Effector memory CD4-positive, alpha-beta T cell (primary cell): ENCODE measurements around the gene TRDN.

Experiments used
- DNase-seq, 3 donors: peaks; one replicate each; pipeline ENCODE4 v3.0.0-alpha.2; 2020
- H3K27ac ChIP-seq: 2 replicates; pipeline ENCODE4 v1.7.0; 2013; ENCODE audit warnings: mild to moderate bottlenecking, low read length, moderate library complexity; ENCODE audit not compliant: insufficient read depth, poor library complexity, severe bottlenecking
- H3K27me3 ChIP-seq: replicated peaks from 2 replicates; pipeline ENCODE4 v1.7.0; 2013; ENCODE audit warnings: mild to moderate bottlenecking, low read length; ENCODE audit not compliant: insufficient read depth, control insufficient read depth, poor library complexity, severe bottlenecking
- H3K36me3 ChIP-seq: 2 replicates; pipeline ENCODE4 v1.7.0; 2013; ENCODE audit warnings: mild to moderate bottlenecking, low read length, moderate library complexity; ENCODE audit not compliant: control insufficient read depth, insufficient read depth
- H3K4me1 ChIP-seq: 2 replicates; pipeline ENCODE4 v1.7.0; 2013; ENCODE audit warnings: low read length, mild to moderate bottlenecking; ENCODE audit not compliant: control insufficient read depth, insufficient read depth, poor library complexity, severe bottlenecking
- H3K4me3 ChIP-seq: 2 replicates; pipeline ENCODE4 v1.7.0; 2013; ENCODE audit warnings: low read length, low read depth, mild to moderate bottlenecking; ENCODE audit not compliant: insufficient read depth, poor library complexity, severe bottlenecking
- H3K9me3 ChIP-seq: 2 replicates; pipeline ENCODE4 v1.7.0; 2013; ENCODE audit warnings: mild to moderate bottlenecking, low read length, moderate library complexity; ENCODE audit not compliant: control insufficient read depth
- total RNA-seq, 3 donors: gene quantifications; one replicate each; lab custom pipeline; 2026; lab: John Stamatoyannopoulos, UW

The TRDN gene, protein sequence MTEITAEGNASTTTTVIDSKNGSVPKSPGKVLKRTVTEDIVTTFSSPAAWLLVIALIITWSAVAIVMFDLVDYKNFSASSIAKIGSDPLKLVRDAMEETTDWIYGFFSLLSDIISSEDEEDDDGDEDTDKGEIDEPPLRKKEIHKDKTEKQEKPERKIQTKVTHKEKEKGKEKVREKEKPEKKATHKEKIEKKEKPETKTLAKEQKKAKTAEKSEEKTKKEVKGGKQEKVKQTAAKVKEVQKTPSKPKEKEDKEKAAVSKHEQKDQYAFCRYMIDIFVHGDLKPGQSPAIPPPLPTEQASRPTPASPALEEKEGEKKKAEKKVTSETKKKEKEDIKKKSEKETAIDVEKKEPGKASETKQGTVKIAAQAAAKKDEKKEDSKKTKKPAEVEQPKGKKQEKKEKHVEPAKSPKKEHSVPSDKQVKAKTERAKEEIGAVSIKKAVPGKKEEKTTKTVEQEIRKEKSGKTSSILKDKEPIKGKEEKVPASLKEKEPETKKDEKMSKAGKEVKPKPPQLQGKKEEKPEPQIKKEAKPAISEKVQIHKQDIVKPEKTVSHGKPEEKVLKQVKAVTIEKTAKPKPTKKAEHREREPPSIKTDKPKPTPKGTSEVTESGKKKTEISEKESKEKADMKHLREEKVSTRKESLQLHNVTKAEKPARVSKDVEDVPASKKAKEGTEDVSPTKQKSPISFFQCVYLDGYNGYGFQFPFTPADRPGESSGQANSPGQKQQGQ
- total RNA-seq = 0 reads per million in 3 donors

DNA sequence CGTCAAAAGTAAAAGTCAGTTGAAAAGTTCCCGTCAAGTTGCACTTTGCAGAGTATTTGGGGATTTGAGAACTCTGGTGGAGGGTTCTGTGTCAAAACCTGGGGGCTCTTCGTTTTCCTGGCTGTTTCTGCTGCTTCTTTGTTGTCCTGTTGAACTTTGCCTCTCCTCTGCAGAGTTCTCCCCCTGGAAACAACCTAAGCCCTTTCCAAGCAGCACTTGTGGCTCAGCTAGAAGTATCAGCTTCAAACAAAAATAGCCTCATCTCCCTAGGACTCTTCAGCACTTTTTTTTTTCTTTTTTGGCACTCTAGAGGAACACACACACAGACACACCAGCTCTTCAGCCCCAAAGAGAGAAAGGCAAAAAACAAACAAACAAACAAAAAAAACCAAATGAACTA is at the start of gene TRDN:
TRDN (minus strand) TSS at position 169 of the 400 bp plus-strand sequence. CDS start 175 bp downstream, outside the sequence.
- no peaks in the 10 kb centered on the region for H3K4me1 ChIP-seq
- no peaks in the 10 kb centered on the region for H3K9me3 ChIP-seq
- no peaks in the 10 kb centered on the region for H3K36me3 ChIP-seq
- no peaks in the 10 kb centered on the region for H3K27me3 ChIP-seq
- no peak within 1 kb of the TSS for H3K4me3 ChIP-seq
- no peak for DNase-seq
- H3K27ac ChIP-seq = no peak within 1 kb of the TSS

DNA sequence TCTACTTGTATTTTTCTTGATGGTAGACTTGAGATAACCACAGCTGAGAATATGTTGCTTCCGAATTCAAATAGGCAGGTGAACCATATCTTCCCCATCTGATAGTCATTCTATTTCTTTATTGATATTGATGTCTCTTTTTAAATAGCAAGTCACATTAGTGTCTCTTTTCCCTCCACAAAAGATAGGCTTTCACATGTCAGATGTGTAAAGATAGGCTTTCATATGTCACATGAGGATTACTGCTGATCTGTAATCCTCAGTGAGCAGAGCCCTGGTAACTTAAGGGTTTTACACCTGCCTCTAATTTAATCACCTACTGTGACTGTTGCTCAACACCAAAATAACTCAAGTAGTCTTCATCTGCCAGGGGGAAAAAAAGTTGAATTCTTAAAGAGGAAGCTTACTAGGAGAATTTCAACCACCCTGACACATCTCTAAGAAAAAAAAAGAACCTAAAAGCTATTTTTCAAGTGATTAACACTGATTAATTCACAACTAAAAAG is 45.3 kb upstream of the TRDN start:
- DNase-seq = no peak
- H3K9me3 ChIP-seq = no peaks in the 10 kb centered on the region
- H3K36me3 ChIP-seq = no peaks in the 10 kb centered on the region
- H3K4me3 ChIP-seq = no peak overlapping the region
- no peaks in the 10 kb centered on the region for H3K4me1 ChIP-seq
- H3K27me3 ChIP-seq = no peaks in the 10 kb centered on the region
- H3K27ac ChIP-seq = no peak overlapping the region

- no peaks in the 10 kb centered on the region for H3K27me3 ChIP-seq
- DNase-seq = no peak
- H3K27ac ChIP-seq = no peak overlapping the region
- no peak overlapping the region for H3K4me3 ChIP-seq
- no peaks in the 10 kb centered on the region for H3K36me3 ChIP-seq
- no peaks in the 10 kb centered on the region for H3K9me3 ChIP-seq
- H3K4me1 ChIP-seq = no peaks in the 10 kb centered on the region
Observed at GRCh38 chr6:123677897-123678296, 41.1 kb upstream of the TRDN start.

- no peak overlapping the region for H3K4me3 ChIP-seq
- no peaks in the 10 kb centered on the region for H3K9me3 ChIP-seq
- H3K27ac ChIP-seq = no peak overlapping the region
- H3K4me1 ChIP-seq = no peaks in the 10 kb centered on the region
- no peaks in the 10 kb centered on the region for H3K27me3 ChIP-seq
- DNase-seq = no peak
- H3K36me3 ChIP-seq = no peaks in the 10 kb centered on the region
Observed at GRCh38 chr6:123676793-123677192, 40.0 kb upstream of the TRDN start.

GRCh38 chr6:123668965-123669591 is 32.3 kb upstream of the TRDN start:
- DNase-seq = no peak
- Histone ChIP-seq H3K27ac (no peak overlapping the region), H3K36me3 (no peaks in the 10 kb centered on the region)

DNA sequence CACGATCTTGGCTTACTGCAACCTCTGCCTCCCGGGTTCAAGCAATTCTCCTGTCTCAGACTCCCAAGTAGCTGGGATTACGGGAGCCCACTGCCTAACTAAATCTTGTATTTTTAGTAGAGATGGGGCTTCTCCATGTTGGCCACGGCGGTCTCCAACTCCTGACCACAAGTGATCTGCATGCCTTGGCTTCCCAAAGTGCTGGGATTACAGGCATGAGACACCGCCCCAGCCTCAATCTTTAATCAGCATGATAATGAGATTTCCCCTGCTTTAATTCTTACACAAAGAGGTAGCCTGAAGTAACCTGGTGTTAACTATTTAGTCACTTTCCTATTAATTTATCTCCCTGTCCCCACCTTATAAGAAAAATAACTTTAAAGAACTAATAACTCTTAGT is 31.3 kb upstream of the TRDN start:
- H3K4me3 ChIP-seq = no peak overlapping the region
- DNase-seq = no peak
- H3K4me1 ChIP-seq = no peaks in the 10 kb centered on the region
- H3K27ac ChIP-seq = no peak overlapping the region
- H3K27me3 ChIP-seq = no peaks in the 10 kb centered on the region
- no peaks in the 10 kb centered on the region for H3K9me3 ChIP-seq
- no peaks in the 10 kb centered on the region for H3K36me3 ChIP-seq

More at GRCh38 chr6:123668965-123669591, 32.3 kb upstream of the TRDN start:
- Histone ChIP-seq H3K4me1 (no peaks in the 10 kb centered on the region), H3K27me3 (no peaks in the 10 kb centered on the region), H3K4me3 (no peak overlapping the region), H3K9me3 (no peaks in the 10 kb centered on the region)

DNA sequence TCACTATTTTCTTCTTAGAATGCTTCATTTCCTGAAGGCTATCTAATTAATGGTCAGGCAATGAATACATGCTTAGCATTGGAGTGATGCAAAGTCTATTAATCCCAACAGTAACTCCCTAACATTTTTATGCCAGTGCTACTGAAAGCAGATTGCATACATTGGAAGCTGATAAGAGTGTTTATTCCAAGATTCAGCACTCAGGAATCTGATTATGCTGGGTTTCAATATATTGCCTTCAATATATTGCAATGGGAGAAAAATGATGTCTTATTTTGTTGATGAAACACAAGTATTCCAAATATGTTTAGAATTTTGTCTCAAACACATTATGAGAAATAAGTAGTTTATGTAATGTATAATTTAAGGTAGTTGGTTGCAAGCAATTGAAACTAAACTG is 26.7 kb upstream of the TRDN start:
- Histone ChIP-seq H3K27me3 (no peaks in the 10 kb centered on the region), H3K36me3 (no peaks in the 10 kb centered on the region), H3K4me1 (no peaks in the 10 kb centered on the region), H3K9me3 (no peaks in the 10 kb centered on the region), H3K4me3 (no peak overlapping the region), H3K27ac (no peak overlapping the region)
- no peak for DNase-seq

DNA sequence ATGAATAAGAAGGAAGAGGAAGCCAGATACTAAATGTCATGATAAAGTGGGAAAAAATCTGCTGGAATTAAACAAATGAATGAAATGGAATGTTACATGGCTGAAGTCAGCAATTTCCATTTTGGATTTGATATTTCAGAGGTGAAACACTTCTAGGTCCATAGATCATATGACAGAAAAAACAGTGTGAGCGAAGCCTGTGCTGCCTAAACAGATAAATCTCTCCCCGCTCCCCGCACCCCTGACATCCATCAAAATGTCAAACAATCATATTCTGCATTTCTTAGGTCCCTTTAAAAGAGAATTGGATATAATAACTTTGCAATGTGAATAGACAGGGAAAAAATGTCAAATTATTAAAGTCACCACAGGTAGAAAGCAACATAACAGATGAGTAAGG is 26.0 kb upstream of the TRDN start:
- H3K27me3 ChIP-seq = no peaks in the 10 kb centered on the region
- no peaks in the 10 kb centered on the region for H3K4me1 ChIP-seq
- no peak overlapping the region for H3K4me3 ChIP-seq
- H3K9me3 ChIP-seq = no peaks in the 10 kb centered on the region
- H3K27ac ChIP-seq = no peak overlapping the region
- no peak for DNase-seq
- H3K36me3 ChIP-seq = no peaks in the 10 kb centered on the region

DNA sequence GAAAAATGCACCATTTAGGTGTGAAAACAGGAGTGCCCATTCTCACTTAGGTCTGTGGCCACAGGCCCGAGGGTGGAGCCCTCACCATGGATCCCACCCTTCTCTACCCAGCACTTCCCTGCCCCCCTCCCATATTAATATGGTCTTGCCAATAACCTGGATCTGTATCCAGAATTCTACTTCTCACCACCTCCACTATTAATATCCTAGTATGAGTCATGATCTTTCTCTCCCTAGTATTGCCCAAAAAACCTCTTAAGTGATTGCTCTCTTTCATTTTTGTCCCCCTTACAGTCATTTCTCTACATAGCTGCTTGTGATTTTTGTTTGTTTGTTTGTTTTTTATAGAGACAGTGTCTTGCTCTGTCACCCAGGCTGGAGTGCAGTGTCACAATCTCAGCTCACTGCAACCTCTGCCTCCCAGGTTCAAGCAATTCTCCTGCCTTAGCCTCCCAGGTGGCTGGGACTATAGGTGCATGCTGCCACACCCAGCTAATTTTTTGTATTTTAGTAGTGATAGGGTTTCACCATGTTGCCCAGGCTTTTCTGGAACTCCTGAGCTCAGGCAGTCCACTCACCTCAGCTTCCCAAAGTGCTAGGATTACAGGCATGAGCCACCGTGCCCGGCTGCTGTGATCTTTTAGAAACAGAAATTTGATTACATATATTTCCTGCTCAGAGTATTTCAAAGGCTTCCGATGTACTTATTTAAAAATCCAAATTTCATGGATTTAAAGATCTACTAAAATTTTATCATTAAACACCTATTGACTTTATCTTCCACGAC is 24.5 kb upstream of the TRDN start:
- no peak for DNase-seq
- Histone ChIP-seq H3K27ac (no peak overlapping the region), H3K36me3 (no peaks in the 10 kb centered on the region), H3K4me3 (no peak overlapping the region), H3K27me3 (no peaks in the 10 kb centered on the region), H3K4me1 (no peaks in the 10 kb centered on the region), H3K9me3 (no peaks in the 10 kb centered on the region)
